Sciatic nerve (tissue), 2 donors: ENCODE measurements around the gene CXXC1. TPM values are rescaled to one million over a fixed set of nuclear protein-coding genes. Genes with fewer than 3 reads are reported as not detected.
"Not testable (repeated sequence)": the region's sequence is repeated elsewhere in the genome, so short reads cannot be mapped to it uniquely, and the experiment has no call there.

ENCODE experiments used
- ATAC-seq: fragments of 200-7000 bp; cut with Tn5 transposase; one replicate; pipeline ENCODE4 v1.9.1; 2020; ENCODE audit warnings: mild to moderate bottlenecking, moderate library complexity
- DNase-seq: peaks from one replicate; pipeline ENCODE4 v3.0.0-alpha.2; 2020; ENCODE audit warnings: low spot score
- intact Hi-C: fragments of 100-400 bp; cut with DNase I; formaldehyde crosslinking; loops from one replicate; pipeline ENCODE4 v1.14.2; 2022
- total RNA-seq: library from RNA; stranded (reverse); fragmentation: NEBNext Ultra II Directional; extraction: Animal tissue kit (Norgen Biotek cat#: 25700); gene quantifications from one replicate; pipeline ENCODE4 v1.2.1, GENCODE V29; 2021
- donor health status: DM: no; HTN: no; CAD: no.
- donor health status: DM: no; HTN: no; CAD: no.

Gene CXXC1
- total RNA-seq, 1 donor from 2014 or later = 72.2 TPM

- DNase-seq (no peak), ATAC-seq (no peak)
- intact Hi-C loops = no loop called here
Measured at GRCh38 chr18:50299626-50300388, 12.3 kb upstream of the CXXC1 start.

GRCh38 chr18:50298443-50299284 is 11.2 kb upstream of the CXXC1 start:
- DNase-seq = no peak
- peak; percentile 33 for ATAC-seq
- intact Hi-C loops = no loop called here

GRCh38 chr18:50297621-50298442 is 10.3 kb upstream of the CXXC1 start:
- ATAC-seq (peak; percentile 95), DNase-seq (peak; percentile 88)
- intact Hi-C loops = no loop called here

- DNase-seq = no peak
- ATAC-seq = no peak
- intact Hi-C loops = loop anchor here (5.0 kb wide), 1 partner anchor 354 kb away; no protein-coding TSS in a partner anchor
Measured at GRCh38 chr18:50293039-50293438, 5.5 kb upstream of the CXXC1 start.

GRCh38 chr18:50289108-50289443 is 1.6 kb upstream of the CXXC1 start:
- ATAC-seq = no peak
- intact Hi-C loops = no loop called here
- no peak for DNase-seq

GRCh38 chr18:50288348-50289107 is 1.0 kb upstream of the CXXC1 start:
- not testable (repeated sequence) for ATAC-seq, DNase-seq

GRCh38 chr18:50287028-50287440 is 458 bp downstream of the CXXC1 start:
- intact Hi-C loops = no loop called here
- ATAC-seq (peak; percentile 19), DNase-seq (no peak)

More at GRCh38 chr18:50288348-50289107, 1.0 kb upstream of the CXXC1 start:
- intact Hi-C loops = not testable (repeated sequence)

- DNase-seq (no peak), ATAC-seq (no peak)
- intact Hi-C loops = no loop called here
Measured at GRCh38 chr18:50286391-50287027, 983 bp downstream of the CXXC1 start.

GRCh38 chr18:50285631-50286321 is 1.7 kb downstream of the CXXC1 start:
- ATAC-seq = no peak
- no peak for DNase-seq
- intact Hi-C loops = no loop called here

- intact Hi-C loops = no loop called here
- ATAC-seq (no peak), DNase-seq (no peak)
Measured at GRCh38 chr18:50285071-50285470, 2.4 kb downstream of the CXXC1 start.

GRCh38 chr18:50284255-50284885 is 3.1 kb downstream of the CXXC1 start:
- intact Hi-C loops = no loop called here
- no peak for DNase-seq

GRCh38 chr18:50283469-50284209 is 3.9 kb downstream of the CXXC1 start:
- ATAC-seq = no peak
- intact Hi-C loops = no loop called here
- DNase-seq = no peak

More at GRCh38 chr18:50284255-50284885, 3.1 kb downstream of the CXXC1 start:
- ATAC-seq = no peak

GRCh38 chr18:50282521-50283335 is 4.8 kb downstream of the CXXC1 start:
- DNase-seq (no peak), ATAC-seq (no peak)
- intact Hi-C loops = no loop called here

- peak; percentile 3 for ATAC-seq
- DNase-seq = no peak
- intact Hi-C loops = no loop called here
Measured at GRCh38 chr18:50281972-50282520, 5.4 kb downstream of the CXXC1 start.

GRCh38 chr18:50281295-50281971 is 6.1 kb downstream of the CXXC1 start, which contains the start of gene MBD1:
TSS of gene MBD1 (minus strand) at chr18:50281523. CDS start at chr18:50279992, 1,531 bp downstream.
- ATAC-seq = peak; percentile 98
- intact Hi-C loops = no loop called here

More at GRCh38 chr18:50281295-50281971, 6.1 kb downstream of the CXXC1 start, which contains the start of gene MBD1:
- DNase-seq = peak; percentile 97
